ENCODE measurements around the gene LRRC47.
"Not testable (repeated sequence)": the region's sequence is repeated elsewhere in the genome, so short reads cannot be mapped to it uniquely, and the experiment has no call there.

The LRRC47 gene

GRCh38 chr1:3814065-3814464 is 17.8 kb upstream of the LRRC47 start:
- Histone ChIP-seq H3K4me3 (ENCODE audit: low read depth, low read length) (no peak overlapping the region), H3K4me1 (no peaks in the 10 kb centered on the region), H3K9me3 (no peaks in the 10 kb centered on the region), H3K36me3 (no peaks in the 10 kb centered on the region), H3K27me3 (no peaks in the 10 kb centered on the region)
- TF ChIP-seq CTCF (IDR thresholded peaks at IDR 0.05; ENCODE audit: low read depth, low read length), result no peak
- DNase-seq, result no peak

- Histone ChIP-seq H3K4me1 (no peaks in the 10 kb centered on the region), H3K4me3 (ENCODE audit: low read depth, low read length) (no peak overlapping the region)
- TF ChIP-seq CTCF (IDR thresholded peaks at IDR 0.05; ENCODE audit: low read depth, low read length), result no peak
Observed at GRCh38 chr1:3811595-3811911, 15.3 kb upstream of the LRRC47 start.

GRCh38 chr1:3810149-3810761 is 14.0 kb upstream of the LRRC47 start:
- H3K4me3 ChIP-seq (ENCODE audit: low read depth, low read length); H3K9me3 ChIP-seq; H3K27me3 ChIP-seq; H3K36me3 ChIP-seq; H3K4me1 ChIP-seq; DNase-seq: not testable (repeated sequence)

More at GRCh38 chr1:3811595-3811911, 15.3 kb upstream of the LRRC47 start:
- H3K27me3 ChIP-seq, result no peaks in the 10 kb centered on the region
- H3K36me3 ChIP-seq, result no peaks in the 10 kb centered on the region
- no peak for DNase-seq
- H3K9me3 ChIP-seq, result no peaks in the 10 kb centered on the region

- Histone ChIP-seq H3K9me3 (no peaks in the 10 kb centered on the region), H3K4me3 (ENCODE audit: low read depth, low read length) (no peak overlapping the region), H3K36me3 (no peaks in the 10 kb centered on the region), H3K4me1 (no peaks in the 10 kb centered on the region), H3K27me3 (no peaks in the 10 kb centered on the region)
- no peak for DNase-seq
- TF ChIP-seq CTCF (IDR thresholded peaks at IDR 0.05; ENCODE audit: low read depth, low read length), result no peak
Observed at GRCh38 chr1:3809680-3810079, 13.4 kb upstream of the LRRC47 start.

- no peaks in the 10 kb centered on the region for H3K36me3 ChIP-seq
- H3K27me3 ChIP-seq, result no peaks in the 10 kb centered on the region
- no peaks in the 10 kb centered on the region for H3K9me3 ChIP-seq
- DNase-seq, result no peak
- TF ChIP-seq CTCF (IDR thresholded peaks at IDR 0.05; ENCODE audit: low read depth, low read length), result no peak
- no peaks in the 10 kb centered on the region for H3K4me1 ChIP-seq
- H3K4me3 ChIP-seq (ENCODE audit: low read depth, low read length), result no peak overlapping the region
Observed at GRCh38 chr1:3807769-3808168, 11.5 kb upstream of the LRRC47 start.

GRCh38 chr1:3805038-3805437 is 8.7 kb upstream of the LRRC47 start:
- H3K4me3 ChIP-seq (ENCODE audit: low read depth, low read length), result no peak overlapping the region
- no peaks in the 10 kb centered on the region for H3K9me3 ChIP-seq
- no peaks in the 10 kb centered on the region for H3K4me1 ChIP-seq
- TF ChIP-seq CTCF (IDR thresholded peaks at IDR 0.05; ENCODE audit: low read depth, low read length), result no peak
- DNase-seq, result no peak
- H3K27me3 ChIP-seq, result no peaks in the 10 kb centered on the region
- H3K36me3 ChIP-seq, result no peaks in the 10 kb centered on the region

- H3K36me3 ChIP-seq; H3K9me3 ChIP-seq; H3K4me1 ChIP-seq; H3K27me3 ChIP-seq; DNase-seq; H3K4me3 ChIP-seq (ENCODE audit: low read depth, low read length): not testable (repeated sequence)
Observed at GRCh38 chr1:3804627-3804944, 8.3 kb upstream of the LRRC47 start.
